Right cardiac atrium (tissue), 5 donors: ENCODE measurements around the gene SPEM2. TPM values are rescaled to one million over a fixed set of nuclear protein-coding genes. Genes with fewer than 3 reads are reported as not detected.

Source experiments
- ATAC-seq, 2 donors: fragments of 200-7000 bp; cut with Tn5 transposase; one replicate each; pipeline versions ENCODE4 v1.8.0 to v1.9.1; 2020; ENCODE audit warnings: moderate library complexity in 2 of 2, mild to moderate bottlenecking in 1 of 2
- DNase-seq, 3 donors: peaks; one replicate each; pipeline ENCODE4 v3.0.0-alpha.2; 2020
- H3K27ac ChIP-seq: one replicate; pipeline ENCODE4 v1.5.1; 2013; ENCODE audit warnings: mild to moderate bottlenecking, low read length, control low read depth, moderate library complexity
- H3K27me3 ChIP-seq: one replicate; pipeline ENCODE4 v1.6.1; 2013; ENCODE audit not compliant: control insufficient read depth, insufficient read depth
- H3K4me1 ChIP-seq: one replicate; pipeline ENCODE4 v1.6.1; 2013; ENCODE audit warnings: low read length; ENCODE audit not compliant: control insufficient read depth, insufficient read depth
- H3K4me3 ChIP-seq: one replicate; pipeline ENCODE4 v1.5.1; 2013; ENCODE audit warnings: low read length, control low read depth
- H3K9me3 ChIP-seq: one replicate; pipeline ENCODE4 v1.6.1; 2013; ENCODE audit warnings: low read length; ENCODE audit not compliant: control insufficient read depth
- WGBS: extraction: QIAGEN DNeasy Blood & Tissue Kit; methylation state at CpG from one replicate; pipeline ENCODE4 v1.1.7; 2013; 5-methylcytosine and 5-hydroxymethylcytosine counted together
- intact Hi-C, 4 donors: fragments of 100-400 bp; cut with DNase I; formaldehyde crosslinking; loops; one replicate each; pipeline versions ENCODE4 v1.11.0 to v1.14.0; 2022 to 2023
- polyA plus RNA-seq: library from polyadenylated mRNA; stranded (reverse); fragments of 200-250 nt; gene quantifications from one replicate; pipeline ENCODE4 v1.2.3, GENCODE V29; 2013
- total RNA-seq, 4 donors: library from RNA; stranded (reverse); fragmentation: NEBNext Ultra II Directional; extraction: Animal tissue kit (Norgen Biotek cat#: 25700); gene quantifications; one replicate each; pipeline ENCODE4 v1.2.1, GENCODE V29; 2021
- donor health status: healthy with polysubstance abuse.
- donor health status: DM: no; HTN: yes; CAD: no.
- donor health status: DM: no; HTN: no; CAD: no.
- donor health status: DM: no; HTN: yes; CAD: no; lungs with severe emphysema.
- donor health status: DM: yes; HTN: yes; CAD: no.

The SPEM2 gene
- total and polyA plus RNA-seq, 5 donors, result not detected

GRCh38 chr17:7413346-7413985 lies 11.9 kb upstream of the SPEM2 start:
- DNase-seq (peak in 1 of 3 donors; percentile 27), ATAC-seq (peak in 1 of 2 donors; percentile 3)
- 78% methylated on average over 6 of the region's 6 CpGs for WGBS
- no peaks in the 10 kb centered on the region for H3K9me3 ChIP-seq
- no peak overlapping the region for H3K4me3 ChIP-seq
- no peaks in the 10 kb centered on the region for H3K27me3 ChIP-seq
- intact Hi-C loops, result no loop called here
- H3K27ac ChIP-seq, result no peak overlapping the region
- no peaks in the 10 kb centered on the region for H3K4me1 ChIP-seq

- 86% methylated on average over 14 of the region's 14 CpGs for WGBS
- ATAC-seq, result no peak
- intact Hi-C loops, result no loop called here
- Histone ChIP-seq H3K4me1 (no peaks in the 10 kb centered on the region), H3K9me3 (no peaks in the 10 kb centered on the region), H3K4me3 (no peak overlapping the region), H3K27me3 (no peaks in the 10 kb centered on the region), H3K27ac (no peak overlapping the region)
- DNase-seq, result peak in 1 of 3 donors; percentile 54
Observed at GRCh38 chr17:7414837-7415236, 10.6 kb upstream of the SPEM2 start.

GRCh38 chr17:7415784-7416183 lies 9.6 kb upstream of the SPEM2 start:
- intact Hi-C loops, result no loop called here
- ATAC-seq (no peak), DNase-seq (peak in 2 of 3 donors; percentile 48 to 50)
- Histone ChIP-seq H3K4me3 (no peak overlapping the region), H3K4me1 (no peaks in the 10 kb centered on the region), H3K9me3 (no peaks in the 10 kb centered on the region), H3K27ac (no peak overlapping the region), H3K27me3 (no peaks in the 10 kb centered on the region)
- WGBS, result 87% methylated on average over 23 of the region's 23 CpGs

- Histone ChIP-seq H3K4me1 (no peaks in the 10 kb centered on the region), H3K27ac (no peak overlapping the region), H3K27me3 (no peaks in the 10 kb centered on the region), H3K9me3 (no peaks in the 10 kb centered on the region), H3K4me3 (no peak overlapping the region)
- ATAC-seq (no peak), DNase-seq (peak in 1 of 3 donors; percentile 12)
- WGBS, result 74% methylated on average over 6 of the region's 6 CpGs
- intact Hi-C loops, result no loop called here
Observed at GRCh38 chr17:7416323-7416722, 9.1 kb upstream of the SPEM2 start.

- intact Hi-C loops, result no loop called here
- WGBS, result 96% methylated on average over 54 of the region's 54 CpGs
- ATAC-seq, result no peak
Observed at GRCh38 chr17:7417056-7417655, 8.3 kb upstream of the SPEM2 start.

GRCh38 chr17:7418472-7419152 lies 6.8 kb upstream of the SPEM2 start:
- WGBS, result 69% methylated on average over 18 of the region's 18 CpGs
- no peaks in the 10 kb centered on the region for H3K9me3 ChIP-seq
- intact Hi-C loops, result no loop called here
- H3K27ac ChIP-seq, result no peak overlapping the region
- DNase-seq (peak in 2 of 3 donors; percentile 30 to 54), ATAC-seq (no peak)
- no peaks in the 10 kb centered on the region for H3K4me1 ChIP-seq
- H3K27me3 ChIP-seq, result no peaks in the 10 kb centered on the region
- no peak overlapping the region for H3K4me3 ChIP-seq

More at GRCh38 chr17:7417056-7417655, 8.3 kb upstream of the SPEM2 start:
- no peak overlapping the region for H3K4me3 ChIP-seq
- no peaks in the 10 kb centered on the region for H3K27me3 ChIP-seq
- no peak overlapping the region for H3K27ac ChIP-seq
- no peaks in the 10 kb centered on the region for H3K4me1 ChIP-seq
- DNase-seq, result peak in 2 of 3 donors; percentile 46 to 52
- H3K9me3 ChIP-seq, result no peaks in the 10 kb centered on the region

- peak in 2 of 3 donors; percentile 4 to 31 for DNase-seq
- H3K27me3 ChIP-seq, result no peaks in the 10 kb centered on the region
- intact Hi-C loops, result no loop called here
- H3K9me3 ChIP-seq, result no peaks in the 10 kb centered on the region
- H3K4me1 ChIP-seq, result no peaks in the 10 kb centered on the region
- ATAC-seq, result no peak
- H3K27ac ChIP-seq, result no peak within 1 kb of the TSS
- 81% methylated on average over 17 of the region's 17 CpGs for WGBS
- no peak within 1 kb of the TSS for H3K4me3 ChIP-seq
Observed at GRCh38 chr17:7419819-7420610, 5.4 kb upstream of the SPEM2 start, which contains the start of gene SPEM1. Gene SPEM1, plus strand, starts transcription at chr17:7420324. Its CDS starts 61 bp downstream, at chr17:7420385.

- DNase-seq, result peak in 2 of 3 donors; percentile 27 to 31
- Histone ChIP-seq H3K4me3 (no peak overlapping the region), H3K9me3 (no peaks in the 10 kb centered on the region), H3K4me1 (no peaks in the 10 kb centered on the region), H3K27me3 (no peaks in the 10 kb centered on the region), H3K27ac (no peak overlapping the region)
- ATAC-seq, result peak in 1 of 2 donors; percentile 10
- intact Hi-C loops, result no loop called here
- WGBS, result 93% methylated on average over 16 of the region's 16 CpGs
Observed at GRCh38 chr17:7421186-7421585, 4.2 kb upstream of the SPEM2 start.

GRCh38 chr17:7423679-7424078 lies 1.7 kb upstream of the SPEM2 start:
- intact Hi-C loops, result no loop called here
- WGBS, result 55% methylated on average over 4 of the region's 4 CpGs
- H3K27ac ChIP-seq, result no peak overlapping the region
- H3K4me3 ChIP-seq, result no peak overlapping the region
- H3K9me3 ChIP-seq, result no peaks in the 10 kb centered on the region
- no peaks in the 10 kb centered on the region for H3K4me1 ChIP-seq
- no peaks in the 10 kb centered on the region for H3K27me3 ChIP-seq
- ATAC-seq (no peak), DNase-seq (no peak)

- DNase-seq (no peak), ATAC-seq (no peak)
- H3K9me3 ChIP-seq, result no peaks in the 10 kb centered on the region
- no peaks in the 10 kb centered on the region for H3K4me1 ChIP-seq
- no peak overlapping the region for H3K27ac ChIP-seq
- intact Hi-C loops, result no loop called here
- H3K4me3 ChIP-seq, result no peak overlapping the region
- WGBS, result 80% methylated on average over 8 of the region's 8 CpGs
- H3K27me3 ChIP-seq, result no peaks in the 10 kb centered on the region
Observed at GRCh38 chr17:7425756-7426155, 340 bp downstream of the SPEM2 start.
